B cell (primary cell): ENCODE measurements around the gene PLS1.

Experiments
- EZH2 ChIP-seq: IDR thresholded peaks from 2 replicates; pipeline ENCODE4 v1.6.1; 2012; ENCODE audit warnings: borderline replicate concordance, low read depth, mild to moderate bottlenecking, moderate library complexity, low read length; ENCODE audit not compliant: insufficient read depth, poor library complexity, severe bottlenecking
- TF ChIP-seq, protein P1 (sequence below): fragments of 200-600 bp; IDR thresholded peaks from one replicate; pipeline ENCODE4 v1.8.0; 2022; ENCODE audit warnings: antibody characterized with exemption, mild to moderate bottlenecking

DNA sequence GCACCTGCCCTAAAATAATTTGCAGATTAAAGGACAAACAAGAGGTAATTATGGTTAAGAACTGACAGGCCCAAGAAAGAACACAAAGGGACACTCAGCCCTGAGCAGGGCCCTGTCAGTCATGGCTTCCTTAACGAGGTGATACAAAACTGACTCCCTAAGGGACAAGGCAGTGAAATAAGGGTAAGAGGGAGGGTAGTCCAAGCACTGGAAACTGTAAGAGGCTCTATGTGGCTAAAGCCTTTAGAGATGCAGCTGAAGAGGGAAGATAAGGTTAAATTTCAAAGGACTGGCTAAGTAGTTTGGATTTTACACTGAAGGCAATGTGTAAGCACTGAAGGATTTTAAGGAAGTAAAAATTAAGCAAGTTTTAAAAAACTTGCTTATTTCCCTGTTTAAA lies 21.5 kb upstream of the PLS1 start:
- TF ChIP-seq, protein P1, sequence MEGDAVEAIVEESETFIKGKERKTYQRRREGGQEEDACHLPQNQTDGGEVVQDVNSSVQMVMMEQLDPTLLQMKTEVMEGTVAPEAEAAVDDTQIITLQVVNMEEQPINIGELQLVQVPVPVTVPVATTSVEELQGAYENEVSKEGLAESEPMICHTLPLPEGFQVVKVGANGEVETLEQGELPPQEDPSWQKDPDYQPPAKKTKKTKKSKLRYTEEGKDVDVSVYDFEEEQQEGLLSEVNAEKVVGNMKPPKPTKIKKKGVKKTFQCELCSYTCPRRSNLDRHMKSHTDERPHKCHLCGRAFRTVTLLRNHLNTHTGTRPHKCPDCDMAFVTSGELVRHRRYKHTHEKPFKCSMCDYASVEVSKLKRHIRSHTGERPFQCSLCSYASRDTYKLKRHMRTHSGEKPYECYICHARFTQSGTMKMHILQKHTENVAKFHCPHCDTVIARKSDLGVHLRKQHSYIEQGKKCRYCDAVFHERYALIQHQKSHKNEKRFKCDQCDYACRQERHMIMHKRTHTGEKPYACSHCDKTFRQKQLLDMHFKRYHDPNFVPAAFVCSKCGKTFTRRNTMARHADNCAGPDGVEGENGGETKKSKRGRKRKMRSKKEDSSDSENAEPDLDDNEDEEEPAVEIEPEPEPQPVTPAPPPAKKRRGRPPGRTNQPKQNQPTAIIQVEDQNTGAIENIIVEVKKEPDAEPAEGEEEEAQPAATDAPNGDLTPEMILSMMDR: no peak
- no peak for TF ChIP-seq EZH2
